Astrocyte (in vitro differentiated cells and primary cell): ENCODE data around the gene SRBD1.

Experiments used
- EZH2 ChIP-seq: IDR thresholded peaks from 2 replicates; pipeline ENCODE4 v1.6.1; 2012; ENCODE audit warnings: mild to moderate bottlenecking, low read length, inconsistent platforms; ENCODE audit not compliant: insufficient read depth
- TF ChIP-seq, protein P1 (sequence below): IDR thresholded peaks from 2 replicates; pipeline ENCODE4 v1.5.1; 2011; ENCODE audit warnings: low read depth, mild to moderate bottlenecking, inconsistent platforms, low read length, moderate library complexity; ENCODE audit not compliant: insufficient read depth

DNA sequence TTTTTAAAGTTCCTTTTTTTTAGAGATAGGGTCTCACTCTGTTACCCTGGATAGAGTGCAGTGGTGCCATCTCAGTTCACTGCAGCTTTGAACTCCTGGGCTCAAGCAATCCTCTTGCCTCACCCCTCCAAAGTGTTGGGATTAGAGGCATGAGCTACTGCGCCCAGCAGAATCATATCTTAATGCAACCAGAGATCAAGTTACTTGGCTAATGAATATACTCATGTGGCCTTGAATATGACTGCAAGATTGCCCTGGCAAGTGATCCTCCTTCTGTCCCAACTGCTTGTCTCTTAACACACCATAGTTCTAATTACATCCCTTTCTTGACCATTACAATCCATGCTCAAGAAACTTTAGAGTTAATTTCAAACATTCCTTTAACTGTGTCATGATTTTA is 133.5 kb downstream of the SRBD1 start:
- TF ChIP-seq, protein P1, sequence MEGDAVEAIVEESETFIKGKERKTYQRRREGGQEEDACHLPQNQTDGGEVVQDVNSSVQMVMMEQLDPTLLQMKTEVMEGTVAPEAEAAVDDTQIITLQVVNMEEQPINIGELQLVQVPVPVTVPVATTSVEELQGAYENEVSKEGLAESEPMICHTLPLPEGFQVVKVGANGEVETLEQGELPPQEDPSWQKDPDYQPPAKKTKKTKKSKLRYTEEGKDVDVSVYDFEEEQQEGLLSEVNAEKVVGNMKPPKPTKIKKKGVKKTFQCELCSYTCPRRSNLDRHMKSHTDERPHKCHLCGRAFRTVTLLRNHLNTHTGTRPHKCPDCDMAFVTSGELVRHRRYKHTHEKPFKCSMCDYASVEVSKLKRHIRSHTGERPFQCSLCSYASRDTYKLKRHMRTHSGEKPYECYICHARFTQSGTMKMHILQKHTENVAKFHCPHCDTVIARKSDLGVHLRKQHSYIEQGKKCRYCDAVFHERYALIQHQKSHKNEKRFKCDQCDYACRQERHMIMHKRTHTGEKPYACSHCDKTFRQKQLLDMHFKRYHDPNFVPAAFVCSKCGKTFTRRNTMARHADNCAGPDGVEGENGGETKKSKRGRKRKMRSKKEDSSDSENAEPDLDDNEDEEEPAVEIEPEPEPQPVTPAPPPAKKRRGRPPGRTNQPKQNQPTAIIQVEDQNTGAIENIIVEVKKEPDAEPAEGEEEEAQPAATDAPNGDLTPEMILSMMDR = no peak
- no peak for TF ChIP-seq EZH2
